Measurements from ENCODE around the gene RAC3.

- TF ChIP-seq, protein P1, sequence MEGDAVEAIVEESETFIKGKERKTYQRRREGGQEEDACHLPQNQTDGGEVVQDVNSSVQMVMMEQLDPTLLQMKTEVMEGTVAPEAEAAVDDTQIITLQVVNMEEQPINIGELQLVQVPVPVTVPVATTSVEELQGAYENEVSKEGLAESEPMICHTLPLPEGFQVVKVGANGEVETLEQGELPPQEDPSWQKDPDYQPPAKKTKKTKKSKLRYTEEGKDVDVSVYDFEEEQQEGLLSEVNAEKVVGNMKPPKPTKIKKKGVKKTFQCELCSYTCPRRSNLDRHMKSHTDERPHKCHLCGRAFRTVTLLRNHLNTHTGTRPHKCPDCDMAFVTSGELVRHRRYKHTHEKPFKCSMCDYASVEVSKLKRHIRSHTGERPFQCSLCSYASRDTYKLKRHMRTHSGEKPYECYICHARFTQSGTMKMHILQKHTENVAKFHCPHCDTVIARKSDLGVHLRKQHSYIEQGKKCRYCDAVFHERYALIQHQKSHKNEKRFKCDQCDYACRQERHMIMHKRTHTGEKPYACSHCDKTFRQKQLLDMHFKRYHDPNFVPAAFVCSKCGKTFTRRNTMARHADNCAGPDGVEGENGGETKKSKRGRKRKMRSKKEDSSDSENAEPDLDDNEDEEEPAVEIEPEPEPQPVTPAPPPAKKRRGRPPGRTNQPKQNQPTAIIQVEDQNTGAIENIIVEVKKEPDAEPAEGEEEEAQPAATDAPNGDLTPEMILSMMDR (IDR thresholded peaks at IDR 0.05 in 8 of 11, conservative IDR thresholded peaks at IDR 0.05 in 3 of 11), result no peak
- TF ChIP-seq POLR2AphosphoS5 (IDR thresholded peaks at IDR 0.05), result peak in 1 of 3 donors; percentile 25
- TF ChIP-seq POLR2A (IDR thresholded peaks at IDR 0.05), result no peak
Measured at GRCh38 chr17:82014432-82014831, 17.0 kb upstream of the RAC3 start.
